Thyroid gland (tissue), 4 donors: ENCODE data around the gene ASAP2.

Source experiments
- CTCF ChIP-seq, 6 experiments: fragments of 200-600 bp in 3 of 6; fragments of 450-650 bp in 3 of 6; sonication (generic) in 3 of 6; IDR thresholded peaks; one replicate each; pipeline ENCODE4 v1.5.1; 2016 to 2019; ENCODE audit warnings: antibody characterized with exemption in 6 of 6, mild to moderate bottlenecking in 2 of 6, inconsistent platforms in 1 of 6, moderate library complexity in 1 of 6
- POLR2A ChIP-seq, 2 donors: fragments of 450-650 bp; IDR thresholded peaks; one replicate each; pipeline ENCODE4 v1.6.1; 2017; ENCODE audit warnings: antibody characterized with exemption in 2 of 2, mild to moderate bottlenecking in 2 of 2, moderate library complexity in 1 of 2

GRCh38 chr2:9434489-9434888, 227.9 kb downstream of the ASAP2 start:
- no peak for TF ChIP-seq CTCF (IDR thresholded peaks at IDR 0.05)
- no peak for TF ChIP-seq POLR2A (IDR thresholded peaks at IDR 0.05)
